ENCODE results near the gene HNRNPAB. TPM values are rescaled to one million over a fixed set of nuclear protein-coding genes. Genes with fewer than 3 reads are reported as not detected.

The HNRNPAB gene
- total RNA-seq, 6 experiments from 2014 or later: 44.2 to 96.1 (median 73.5) TPM

DNA sequence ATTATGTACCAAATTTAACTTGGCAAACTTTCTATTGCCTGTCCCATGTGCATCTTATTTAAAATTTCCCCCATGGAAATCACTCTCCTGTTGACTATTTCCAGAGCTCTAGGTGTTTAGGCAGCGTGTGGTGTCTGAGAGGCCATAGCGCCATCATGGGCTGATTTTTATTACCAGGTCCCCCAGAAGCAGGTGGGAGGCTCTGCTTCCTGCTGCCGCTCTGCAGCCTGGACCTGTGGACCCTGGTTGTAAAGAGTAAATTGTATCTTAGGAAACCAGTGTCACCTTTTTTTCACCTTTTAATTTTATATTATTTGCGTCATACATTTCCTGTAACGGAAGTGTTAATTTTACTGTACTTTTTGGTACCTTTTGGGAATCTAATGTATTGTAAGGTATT lies 6.4 kb downstream of the HNRNPAB start:
- WGBS (ENCODE audit: insufficient coverage, low coverage, low lambda C conversion rate, missing lambda C conversion rate): 85% methylated on average over 4 of the region's 5 CpGs
- H3K4me3 ChIP-seq: no peak overlapping the region
- DNase-seq: no peak
- H3K27ac ChIP-seq: no peak overlapping the region
- ATAC-seq: no peak
- H3K36me3 ChIP-seq: peaks cover 24 to 71% (median 48%) of the 10 kb centered on the region in 4 donors
- no peaks in the 10 kb centered on the region for H3K27me3 ChIP-seq
- H3K9me3 ChIP-seq: no peaks in the 10 kb centered on the region
- intact Hi-C loops (cut with DNase I): no loop called here
- TF ChIP-seq, protein P1, sequence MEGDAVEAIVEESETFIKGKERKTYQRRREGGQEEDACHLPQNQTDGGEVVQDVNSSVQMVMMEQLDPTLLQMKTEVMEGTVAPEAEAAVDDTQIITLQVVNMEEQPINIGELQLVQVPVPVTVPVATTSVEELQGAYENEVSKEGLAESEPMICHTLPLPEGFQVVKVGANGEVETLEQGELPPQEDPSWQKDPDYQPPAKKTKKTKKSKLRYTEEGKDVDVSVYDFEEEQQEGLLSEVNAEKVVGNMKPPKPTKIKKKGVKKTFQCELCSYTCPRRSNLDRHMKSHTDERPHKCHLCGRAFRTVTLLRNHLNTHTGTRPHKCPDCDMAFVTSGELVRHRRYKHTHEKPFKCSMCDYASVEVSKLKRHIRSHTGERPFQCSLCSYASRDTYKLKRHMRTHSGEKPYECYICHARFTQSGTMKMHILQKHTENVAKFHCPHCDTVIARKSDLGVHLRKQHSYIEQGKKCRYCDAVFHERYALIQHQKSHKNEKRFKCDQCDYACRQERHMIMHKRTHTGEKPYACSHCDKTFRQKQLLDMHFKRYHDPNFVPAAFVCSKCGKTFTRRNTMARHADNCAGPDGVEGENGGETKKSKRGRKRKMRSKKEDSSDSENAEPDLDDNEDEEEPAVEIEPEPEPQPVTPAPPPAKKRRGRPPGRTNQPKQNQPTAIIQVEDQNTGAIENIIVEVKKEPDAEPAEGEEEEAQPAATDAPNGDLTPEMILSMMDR (IDR thresholded peaks at IDR 0.05): no peak
- no peak for TF ChIP-seq POLR2A (IDR thresholded peaks at IDR 0.05)
- peaks cover 0 to 59% (median 24%) of the 10 kb centered on the region in 4 donors for H3K4me1 ChIP-seq

DNA sequence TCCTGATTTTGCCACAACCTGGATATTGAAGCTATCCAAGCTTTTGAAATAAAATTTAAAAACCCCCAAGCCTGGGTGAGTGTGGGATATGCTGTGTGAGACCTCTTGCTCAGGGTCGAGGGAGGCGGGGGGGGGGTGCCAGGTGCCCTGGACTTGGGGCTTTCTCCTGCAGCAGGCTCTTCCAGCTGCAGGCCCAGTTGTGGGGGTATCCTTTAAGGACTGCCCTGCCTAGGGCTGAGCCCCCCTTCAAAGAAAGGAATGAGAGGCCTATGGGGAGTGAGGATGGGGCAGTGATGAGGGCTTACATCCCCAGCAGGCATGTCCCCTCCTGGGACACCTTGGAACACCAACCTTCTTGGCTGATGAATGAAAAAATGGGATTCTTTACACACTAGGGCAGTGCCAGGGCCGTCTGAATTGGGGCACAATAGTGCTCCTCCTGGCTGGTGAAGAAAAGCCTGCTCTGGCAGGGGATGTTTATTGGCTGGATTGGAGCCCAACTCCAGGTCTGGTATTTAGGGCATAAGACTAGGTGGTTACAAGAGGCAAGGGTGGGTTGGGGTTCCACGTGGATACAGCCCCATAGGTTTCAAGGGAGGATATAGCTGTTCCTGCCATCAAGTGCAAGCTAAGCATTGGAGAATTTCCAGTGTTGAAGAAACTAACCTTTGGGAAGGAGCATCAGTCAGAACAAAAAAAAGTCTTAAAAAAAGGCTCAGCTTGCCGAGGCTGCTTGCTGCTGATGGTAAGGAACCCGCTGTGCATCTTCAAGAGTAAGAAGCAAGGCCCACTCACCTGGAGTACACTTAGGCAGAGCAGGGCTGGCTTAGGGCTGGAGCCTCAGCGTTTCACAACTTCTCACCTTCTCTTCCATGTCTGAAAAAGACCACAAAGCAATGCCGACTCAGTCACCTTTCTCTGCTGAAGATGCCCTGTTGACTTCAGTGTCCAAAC lies 7.0 kb downstream of the HNRNPAB start:
- H3K36me3 ChIP-seq: peaks cover 26 to 78% (median 49%) of the 10 kb centered on the region in 4 donors
- no peak overlapping the region for H3K27ac ChIP-seq
- H3K9me3 ChIP-seq: no peaks in the 10 kb centered on the region
- peaks cover 0 to 52% (median 24%) of the 10 kb centered on the region in 4 donors for H3K4me1 ChIP-seq
- no peaks in the 10 kb centered on the region for H3K27me3 ChIP-seq
- TF ChIP-seq, protein P1 (IDR thresholded peaks at IDR 0.05): no peak
- TF ChIP-seq POLR2A (IDR thresholded peaks at IDR 0.05): no peak
- no peak for ATAC-seq
- H3K4me3 ChIP-seq: no peak overlapping the region
- no peak for DNase-seq
- WGBS (ENCODE audit: insufficient coverage, low coverage, low lambda C conversion rate, missing lambda C conversion rate): 79% methylated on average over 5 of the region's 8 CpGs
- intact Hi-C loops (cut with DNase I): no loop called here

DNA sequence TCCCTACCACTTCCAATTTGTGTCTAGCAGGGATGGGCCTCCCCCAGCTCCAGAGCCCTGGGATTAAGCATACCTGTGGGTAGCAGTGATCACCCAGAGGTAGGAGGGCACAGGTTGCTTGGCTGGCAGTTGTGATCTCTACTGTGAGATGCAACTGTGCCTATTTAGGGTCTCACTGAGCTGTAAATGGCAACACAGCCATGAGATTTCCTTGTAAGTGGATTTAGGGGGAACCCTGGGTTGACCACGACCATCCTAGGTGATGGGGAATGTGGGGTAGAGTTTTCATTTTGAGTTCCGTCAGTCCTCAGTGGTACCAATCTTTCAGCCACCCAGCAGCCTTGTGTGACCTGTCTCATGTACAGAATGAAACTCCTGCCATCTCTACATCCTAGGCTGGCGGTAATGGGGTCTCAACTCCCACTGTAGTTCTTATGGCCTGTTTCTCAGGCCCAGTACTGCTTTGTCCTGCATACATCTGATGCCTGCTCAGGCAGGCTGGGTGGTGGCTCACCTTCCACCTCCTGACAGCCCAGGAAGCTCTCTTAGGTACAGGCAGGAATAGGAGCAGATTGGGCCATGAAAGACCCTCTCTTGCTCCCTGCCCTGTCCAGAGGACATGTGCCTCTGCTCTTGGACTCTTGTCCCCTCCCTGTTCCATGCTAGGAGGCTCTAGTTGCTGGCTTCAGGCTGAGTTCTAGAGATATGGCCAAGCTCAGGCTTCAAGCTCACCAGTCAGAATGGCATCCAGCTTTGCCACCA lies 8.1 kb downstream of the HNRNPAB start:
- Histone ChIP-seq H3K9me3 (no peaks in the 10 kb centered on the region), H3K27me3 (no peaks in the 10 kb centered on the region), H3K36me3 (peaks cover 20 to 79% (median 40%) of the 10 kb centered on the region in 4 donors), H3K4me1 (peaks cover 0 to 42% (median 19%) of the 10 kb centered on the region in 4 donors), H3K4me3 (no peak overlapping the region), H3K27ac (peak overlapping the region in 1 of 3 donors; percentile 33)
- WGBS (ENCODE audit: insufficient coverage, low coverage, low lambda C conversion rate, missing lambda C conversion rate): 82% methylated on average over 2 of the region's 3 CpGs
- DNase-seq (no peak), ATAC-seq (peak in 1 of 4 donors; percentile 1)
- intact Hi-C loops (cut with DNase I): no loop called here
- TF ChIP-seq, protein P1 (IDR thresholded peaks at IDR 0.05): no peak
- no peak for TF ChIP-seq POLR2A (IDR thresholded peaks at IDR 0.05)

DNA sequence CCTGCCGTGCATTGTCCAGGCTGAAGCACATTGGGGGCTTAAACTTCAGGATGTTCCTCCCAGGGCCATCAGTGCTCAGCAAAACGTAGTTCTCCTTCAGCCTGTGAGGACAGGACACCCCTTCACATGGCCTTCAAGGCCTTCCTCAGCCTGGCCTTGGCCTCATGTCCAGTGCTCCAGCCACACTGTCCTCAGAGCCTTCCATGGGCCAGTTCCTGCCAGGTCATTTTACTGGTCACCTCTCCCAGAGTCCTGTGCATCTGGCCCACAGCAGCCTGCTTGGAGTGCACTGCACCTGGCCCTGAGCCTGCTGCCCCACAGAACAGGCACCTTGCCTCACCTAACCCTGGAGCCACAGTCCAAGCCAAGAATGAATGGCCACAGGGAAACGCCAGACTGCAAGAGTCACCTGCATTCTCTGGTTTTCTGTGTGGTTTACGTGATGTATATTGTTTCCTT lies 8.7 kb downstream of the HNRNPAB start:
- H3K36me3 ChIP-seq: peaks cover 18 to 73% (median 38%) of the 10 kb centered on the region in 4 donors
- TF ChIP-seq POLR2A (IDR thresholded peaks at IDR 0.05): no peak
- TF ChIP-seq, protein P1 (IDR thresholded peaks at IDR 0.05): no peak
- peak overlapping the region in 2 of 3 donors; percentile 52 to 68 for H3K27ac ChIP-seq
- 36% methylated on average over 2 of the region's 4 CpGs for WGBS (ENCODE audit: insufficient coverage, low coverage, low lambda C conversion rate, missing lambda C conversion rate)
- no peaks in the 10 kb centered on the region for H3K9me3 ChIP-seq
- peaks cover 0 to 39% (median 18%) of the 10 kb centered on the region in 4 donors for H3K4me1 ChIP-seq
- H3K4me3 ChIP-seq: no peak overlapping the region
- DNase-seq (peak; percentile 52 to 92 (median 89)), ATAC-seq (peak; percentile 45 to 86 (median 79))
- intact Hi-C loops (cut with DNase I): no loop called here
- H3K27me3 ChIP-seq: no peaks in the 10 kb centered on the region

Measured in right lobe of liver (tissue), 6 donors.